Measurements from ENCODE around the gene RAI1.

DNA sequence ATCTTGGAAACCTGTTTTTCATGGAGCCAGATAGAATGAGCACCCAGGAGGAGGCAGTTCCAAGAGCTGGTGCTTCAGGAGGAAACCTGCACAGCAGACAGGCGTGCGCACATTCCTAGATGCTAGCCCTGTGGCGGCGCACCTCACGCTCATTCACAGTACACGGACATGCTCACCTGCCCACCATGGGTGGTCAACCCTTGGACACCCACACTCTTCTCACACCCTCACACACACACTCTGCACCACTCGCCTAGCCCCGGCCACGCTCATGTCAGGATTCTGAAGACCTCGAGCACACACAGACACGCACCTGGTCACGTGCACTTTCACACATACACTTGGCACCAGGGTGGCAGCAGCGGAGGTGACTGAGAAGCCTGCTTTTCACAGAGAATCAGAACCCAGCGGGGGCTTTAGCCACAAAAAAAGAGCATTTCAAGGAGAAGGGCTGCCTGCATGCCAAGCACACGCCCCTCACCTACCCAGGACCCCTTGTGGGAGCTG lies 28.6 kb downstream of the RAI1 start:
- no peak for TF ChIP-seq POLR2A (IDR thresholded peaks at IDR 0.05)
- no peak for TF ChIP-seq CTCF (IDR thresholded peaks at IDR 0.05)
- no peak for TF ChIP-seq EP300 (IDR thresholded peaks at IDR 0.05)

All from suprapubic skin (tissue), 3 donors.